Transverse colon (tissue), 4 donors: ENCODE measurements around the gene OS9. TPM values are rescaled to one million over a fixed set of nuclear protein-coding genes. Genes with fewer than 3 reads are reported as not detected.

Experiments
- DNase-seq: peaks from one replicate; pipeline ENCODE4 v3.0.0-alpha.2; 2019
- H3K27ac ChIP-seq, 4 donors: fragments of 200-600 bp; sonication (generic); 2 replicates each; pipeline ENCODE4 v1.5.1; 2016 to 2018; ENCODE audit warnings: inconsistent platforms in 4 of 4
- H3K27me3 ChIP-seq: fragments of 200-600 bp; sonication (generic); 2 replicates; pipeline ENCODE4 v1.5.1; 2017; ENCODE audit warnings: inconsistent platforms
- H3K36me3 ChIP-seq, 4 donors: fragments of 200-600 bp; sonication (generic); 2 replicates each; pipeline ENCODE4 v1.5.1; 2017 to 2019; ENCODE audit warnings: inconsistent platforms in 4 of 4
- H3K4me1 ChIP-seq, 4 donors: fragments of 200-600 bp; sonication (generic); 2 replicates each; pipeline ENCODE4 v1.5.1; 2017 to 2020; ENCODE audit warnings: inconsistent platforms in 4 of 4
- H3K4me3 ChIP-seq, 4 donors: fragments of 200-600 bp; sonication (generic); 1 replicate in 1 of 4; 2 replicates in 3 of 4; pipeline versions ENCODE4 v1.5.1 to v1.6.1; 2017 to 2019; ENCODE audit warnings: inconsistent platforms in 4 of 4
- H3K9me3 ChIP-seq, 2 donors: fragments of 200-600 bp; sonication (generic); 2 replicates each; pipeline ENCODE4 v1.5.1; 2017 to 2019; ENCODE audit warnings: inconsistent platforms in 2 of 2
- EP300 ChIP-seq: sonication (generic); formaldehyde crosslinking; IDR thresholded peaks from one replicate; pipeline ENCODE4 v1.6.1; 2017; ENCODE audit warnings: antibody characterized with exemption, low read depth
- POLR2A ChIP-seq: fragments of 450-650 bp; IDR thresholded peaks from one replicate; pipeline ENCODE4 v1.6.1; 2016; ENCODE audit warnings: antibody characterized with exemption, mild to moderate bottlenecking, moderate library complexity
- POLR2AphosphoS5 ChIP-seq, 3 donors: sonication (generic); formaldehyde crosslinking; IDR thresholded peaks; one replicate each; pipeline ENCODE4 v1.6.1; 2016; ENCODE audit warnings: antibody characterized with exemption in 3 of 3
- WGBS, 2 donors: methylation state at CpG; one replicate each; pipeline ENCODE4 v1.1.5; 2018; ENCODE audit warnings: low coverage in 1 of 2; 5-methylcytosine and 5-hydroxymethylcytosine counted together
- in situ Hi-C, 4 donors: fragments of 200-750 bp; cut with MboI; loops; one replicate each; pipeline versions ENCODE4 v1.15.0 to v1.15.1; 2017; ENCODE audit warnings: low sequenced_read_pairs in 3 of 4, low pct_ligation_motif_present in 1 of 4, low pct_unique_long_range_greater_than_20kb in 1 of 4
- intact Hi-C: fragments of 100-400 bp; cut with DNase I; formaldehyde crosslinking; loops from one replicate; pipeline ENCODE4 v1.15.1; 2023; ENCODE audit warnings: low total_unique reads
- total RNA-seq, 4 donors: library from RNA; depleted of rRNA; stranded (reverse); fragments of >200 nt; gene quantifications; one replicate each; pipeline ENCODE4 v1.1.0, GENCODE V29; 2016
- TF ChIP-seq, protein P1 (sequence below), 5 experiments: fragments of 200-600 bp in 3 of 5; fragments of 450-650 bp in 2 of 5; sonication (generic) in 3 of 5; IDR thresholded peaks; 1 replicate in 2 of 5; 2 replicates in 3 of 5; pipeline ENCODE4 v1.5.1; 2016 to 2017; ENCODE audit warnings: antibody characterized with exemption in 5 of 5, inconsistent platforms in 3 of 5, mild to moderate bottlenecking in 2 of 5, moderate library complexity in 1 of 5

OS9 gene
- total RNA-seq, 4 donors from 2014 or later: 187 to 362 (median 249) TPM

DNA sequence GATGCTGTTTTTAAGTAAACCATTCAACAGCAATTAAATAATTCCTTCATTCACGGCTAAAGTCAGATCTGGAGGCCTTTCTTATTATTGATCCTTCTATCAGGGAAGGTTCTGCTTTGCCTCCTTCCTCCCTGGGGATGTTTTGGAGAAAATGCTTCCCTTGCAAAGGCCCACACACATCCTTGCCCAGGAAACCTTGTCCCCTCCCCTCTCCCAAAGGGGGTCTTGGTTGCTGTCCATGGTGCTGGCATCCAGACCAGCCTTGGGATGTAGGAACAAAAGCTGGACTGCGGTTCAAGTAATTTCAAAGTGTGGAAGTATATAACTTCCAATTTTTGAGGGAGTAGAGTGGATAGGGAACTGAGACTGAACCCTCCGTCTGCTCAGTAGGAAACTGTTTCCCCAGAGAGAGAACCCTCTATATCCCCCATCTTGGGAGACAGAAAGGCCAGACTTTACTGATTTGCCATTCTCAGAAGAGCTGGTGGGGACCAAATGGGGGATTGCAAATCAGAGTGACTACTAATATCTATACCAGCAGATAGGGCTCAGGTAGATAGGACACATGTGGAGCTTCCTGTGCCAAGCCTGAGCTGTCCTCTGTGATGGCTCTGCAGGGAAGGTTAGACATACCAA, 66.5 kb downstream of the OS9 start:
- intact Hi-C loops (no loop called here), in situ Hi-C loops (no loop called here)
- Histone ChIP-seq H3K36me3 (peaks cover 0 to 5% (median 0%) of the 10 kb centered on the region in 4 donors), H3K9me3 (no peaks in the 10 kb centered on the region), H3K4me3 (no peak overlapping the region), H3K27me3 (peaks cover 22% of the 10 kb centered on the region), H3K27ac (no peak overlapping the region), H3K4me1 (peaks cover 5 to 26% (median 24%) of the 10 kb centered on the region in 4 donors)
- WGBS, 2 donors: 89% methylated on average over 3 of the region's 3 CpGs; no CpG with 5 or more reads in 1 of the 2 donors
- DNase-seq: no peak
- no peak for TF ChIP-seq EP300
- no peak for TF ChIP-seq POLR2A
- TF ChIP-seq, protein P1, sequence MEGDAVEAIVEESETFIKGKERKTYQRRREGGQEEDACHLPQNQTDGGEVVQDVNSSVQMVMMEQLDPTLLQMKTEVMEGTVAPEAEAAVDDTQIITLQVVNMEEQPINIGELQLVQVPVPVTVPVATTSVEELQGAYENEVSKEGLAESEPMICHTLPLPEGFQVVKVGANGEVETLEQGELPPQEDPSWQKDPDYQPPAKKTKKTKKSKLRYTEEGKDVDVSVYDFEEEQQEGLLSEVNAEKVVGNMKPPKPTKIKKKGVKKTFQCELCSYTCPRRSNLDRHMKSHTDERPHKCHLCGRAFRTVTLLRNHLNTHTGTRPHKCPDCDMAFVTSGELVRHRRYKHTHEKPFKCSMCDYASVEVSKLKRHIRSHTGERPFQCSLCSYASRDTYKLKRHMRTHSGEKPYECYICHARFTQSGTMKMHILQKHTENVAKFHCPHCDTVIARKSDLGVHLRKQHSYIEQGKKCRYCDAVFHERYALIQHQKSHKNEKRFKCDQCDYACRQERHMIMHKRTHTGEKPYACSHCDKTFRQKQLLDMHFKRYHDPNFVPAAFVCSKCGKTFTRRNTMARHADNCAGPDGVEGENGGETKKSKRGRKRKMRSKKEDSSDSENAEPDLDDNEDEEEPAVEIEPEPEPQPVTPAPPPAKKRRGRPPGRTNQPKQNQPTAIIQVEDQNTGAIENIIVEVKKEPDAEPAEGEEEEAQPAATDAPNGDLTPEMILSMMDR (IDR thresholded peaks at IDR 0.05): no peak
- TF ChIP-seq POLR2AphosphoS5 (IDR thresholded peaks at IDR 0.05): no peak

DNA sequence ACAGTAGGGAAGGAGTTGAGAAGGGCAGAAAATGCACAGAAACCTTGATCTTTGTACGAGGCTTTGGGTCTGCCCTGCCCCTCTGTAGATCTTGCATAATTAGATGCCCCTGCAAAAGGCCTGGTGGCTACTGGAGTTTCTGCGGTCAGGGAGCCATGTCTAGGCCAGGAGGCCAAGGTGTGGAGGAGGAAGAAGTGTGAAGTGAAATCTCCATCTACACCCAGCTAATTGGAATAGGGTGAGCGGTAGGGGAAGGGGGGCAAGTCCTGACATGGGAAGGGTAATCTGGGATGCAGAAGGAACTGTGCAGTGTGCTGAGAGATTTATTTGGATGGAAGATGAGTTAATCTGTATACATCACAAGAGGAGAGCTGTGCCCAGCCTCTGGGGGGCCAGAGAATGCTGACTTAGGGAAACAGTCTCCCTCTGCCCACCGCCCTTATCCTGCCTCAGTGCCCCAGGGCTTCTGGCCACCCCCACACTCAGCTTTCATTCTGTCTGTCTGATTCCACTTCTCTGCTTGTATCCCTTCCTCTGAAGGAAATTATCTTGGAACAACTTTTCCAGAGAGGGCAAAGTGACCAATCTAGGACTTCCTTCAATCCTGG, 67.6 kb downstream of the OS9 start:
- DNase-seq: no peak
- Histone ChIP-seq H3K27me3 (peaks cover 32% of the 10 kb centered on the region), H3K4me3 (no peak overlapping the region), H3K27ac (no peak overlapping the region), H3K9me3 (no peaks in the 10 kb centered on the region), H3K4me1 (peaks cover 9 to 28% (median 27%) of the 10 kb centered on the region in 4 donors), H3K36me3 (peaks cover 0 to 5% (median 0%) of the 10 kb centered on the region in 4 donors)
- in situ Hi-C loops: no loop called here
- no peak for TF ChIP-seq POLR2A
- TF ChIP-seq, protein P1 (IDR thresholded peaks at IDR 0.05): no peak
- TF ChIP-seq EP300: no peak
- no peak for TF ChIP-seq POLR2AphosphoS5 (IDR thresholded peaks at IDR 0.05)
- intact Hi-C loops: no loop called here
- WGBS, 2 donors: 96 to 100% methylated on average over 1 to 4 of the region's 4 CpGs

DNA sequence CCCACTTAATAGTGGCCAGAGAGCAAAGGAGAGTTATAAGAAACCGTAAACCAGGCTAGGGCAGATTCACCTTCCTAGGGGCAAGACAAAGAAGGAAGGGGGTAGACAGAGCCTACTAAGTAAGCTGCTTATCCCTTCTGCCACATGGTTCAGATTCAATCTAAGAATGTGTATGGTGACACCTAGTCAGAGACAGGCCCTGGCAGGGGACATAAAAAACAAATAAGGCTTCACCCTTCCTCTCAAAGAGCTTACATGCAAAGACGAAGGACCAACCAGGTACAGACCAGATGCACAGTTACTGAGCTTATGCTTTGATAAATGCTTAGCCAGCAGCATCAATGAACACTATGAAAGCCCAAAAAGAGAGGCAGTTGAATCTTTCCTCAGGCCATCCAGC, 68.5 kb downstream of the OS9 start:
- H3K27ac ChIP-seq: no peak overlapping the region
- H3K4me1 ChIP-seq: peaks cover 9 to 31% (median 30%) of the 10 kb centered on the region in 4 donors
- peaks cover 42% of the 10 kb centered on the region for H3K27me3 ChIP-seq
- no peaks in the 10 kb centered on the region for H3K9me3 ChIP-seq
- WGBS, 2 donors: 88 to 92% methylated on average over 2 of the region's 2 CpGs
- DNase-seq: no peak
- TF ChIP-seq, protein P1 (IDR thresholded peaks at IDR 0.05): no peak
- TF ChIP-seq POLR2AphosphoS5 (IDR thresholded peaks at IDR 0.05): no peak
- TF ChIP-seq POLR2A: no peak
- no peak for TF ChIP-seq EP300
- in situ Hi-C loops (no loop called here), intact Hi-C loops (no loop called here)
- no peak overlapping the region for H3K4me3 ChIP-seq
- H3K36me3 ChIP-seq: peaks cover 0 to 5% (median 0%) of the 10 kb centered on the region in 4 donors

DNA sequence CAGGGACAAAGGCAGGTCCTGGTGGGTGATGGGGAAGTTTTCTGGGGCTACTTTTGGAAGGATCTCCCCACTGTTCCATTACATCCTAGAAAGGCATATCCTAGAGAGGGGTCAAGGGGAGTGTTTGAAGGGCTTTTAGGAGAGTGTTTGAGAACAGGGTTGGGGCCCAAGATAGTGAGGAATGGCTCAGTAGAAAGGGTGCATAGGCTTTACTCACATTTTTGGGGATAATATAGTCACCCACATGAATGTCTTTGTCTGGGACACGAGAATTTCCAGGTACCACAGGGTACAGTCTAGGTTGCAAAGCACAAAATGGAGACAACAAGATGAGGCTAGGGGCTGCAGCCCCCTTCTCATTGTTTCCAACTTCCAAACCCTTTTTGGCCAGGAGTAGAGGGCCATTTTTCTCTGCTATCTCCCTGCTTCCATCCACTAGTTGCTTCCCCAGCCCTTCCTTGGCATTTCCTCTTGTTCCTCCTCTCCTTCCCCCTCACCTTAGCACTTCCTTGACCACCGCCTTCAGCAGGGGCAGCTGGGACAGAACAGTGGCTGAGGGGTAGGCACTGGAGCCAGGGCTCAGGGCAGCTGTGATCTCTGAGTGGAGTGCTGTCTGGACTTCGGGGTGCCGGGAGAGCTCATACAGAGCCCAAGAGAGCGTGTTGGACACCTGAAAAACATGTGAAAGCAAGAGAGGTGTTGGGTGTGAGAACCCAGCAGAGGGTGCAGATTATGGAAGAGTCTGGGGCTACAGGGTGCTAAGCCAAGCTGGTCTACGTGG, 70.1 kb downstream of the OS9 start:
- H3K4me1 ChIP-seq: peaks cover 9 to 31% (median 30%) of the 10 kb centered on the region in 4 donors
- DNase-seq: no peak
- no peaks in the 10 kb centered on the region for H3K36me3 ChIP-seq
- H3K9me3 ChIP-seq: no peaks in the 10 kb centered on the region
- no peak overlapping the region for H3K4me3 ChIP-seq
- intact Hi-C loops (no loop called here), in situ Hi-C loops (no loop called here)
- 83 to 93% methylated on average over 3 to 6 of the region's 6 CpGs for WGBS, 2 donors
- TF ChIP-seq EP300: no peak
- TF ChIP-seq, protein P1 (IDR thresholded peaks at IDR 0.05): no peak
- no peak for TF ChIP-seq POLR2A
- TF ChIP-seq POLR2AphosphoS5 (IDR thresholded peaks at IDR 0.05): no peak
- H3K27me3 ChIP-seq: peaks cover 43% of the 10 kb centered on the region
- H3K27ac ChIP-seq: no peak overlapping the region
